Activated naive CD4-positive, alpha-beta T cell (primary cell): ENCODE measurements around the gene ANKLE2.

Experiments
- DNase-seq, 4 experiments: peaks; one replicate each; lab custom pipeline; 2025; lab: John Stamatoyannopoulos, UW

ANKLE2 gene

DNA sequence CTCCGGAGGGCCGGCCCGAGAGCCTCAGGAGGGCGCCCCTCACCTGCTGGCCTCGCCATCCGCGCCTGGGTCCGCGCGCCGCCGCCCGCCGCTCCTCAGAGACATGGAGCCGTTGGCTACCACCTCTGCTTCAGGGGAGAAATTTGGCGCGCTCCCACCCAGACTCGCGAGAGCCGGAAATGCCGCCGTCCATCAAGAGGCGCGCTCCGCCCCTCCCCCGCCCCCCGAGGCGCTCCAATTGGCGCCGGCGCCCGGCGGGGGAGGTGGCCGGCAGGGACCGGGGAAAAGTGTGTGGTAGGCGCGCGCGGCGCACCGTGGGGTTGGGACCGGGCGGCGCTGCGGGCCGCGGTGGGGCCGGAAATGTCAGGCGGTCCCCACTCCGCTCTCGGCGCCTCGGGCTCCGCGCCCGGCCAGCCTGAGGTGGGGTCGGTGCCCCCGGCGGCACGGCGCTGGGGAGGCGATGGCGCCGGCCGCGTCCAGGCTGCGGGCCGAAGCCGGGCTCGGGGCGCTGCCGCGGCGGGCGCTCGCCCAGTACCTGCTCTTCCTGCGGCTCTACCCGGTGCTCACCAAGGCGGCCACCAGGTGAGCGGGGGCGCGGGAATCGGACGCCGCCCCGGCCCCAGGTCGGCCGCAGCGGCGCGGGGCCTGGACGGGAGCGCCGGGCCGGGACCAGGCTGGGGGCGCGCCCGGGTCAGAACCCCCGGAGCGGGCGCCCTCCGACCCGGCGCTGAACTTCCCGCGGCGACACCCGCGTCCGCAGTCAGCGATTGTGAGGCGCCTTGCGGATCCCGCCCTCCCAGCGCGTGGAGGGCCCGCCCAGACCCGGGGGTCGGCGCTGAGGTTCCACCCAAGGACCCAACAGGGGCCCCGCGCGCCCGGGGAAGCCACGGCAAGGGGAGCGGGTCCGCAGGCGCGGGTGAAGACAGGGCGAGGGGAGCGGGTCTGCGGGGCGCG lies 74.1 kb downstream of the ANKLE2 start, which contains the start of the genes POLE and PXMP2:
Gene POLE (minus strand): TSS at position 132 of the 954 bp plus-strand sequence. CDS start 27 bp downstream, at position 105.
Gene PXMP2 (plus strand): TSS at position 377 of the 954 bp plus-strand sequence. CDS start 84 bp downstream, at position 461.
- peak; percentile 82 to 95 (median 88) for DNase-seq

DNA sequence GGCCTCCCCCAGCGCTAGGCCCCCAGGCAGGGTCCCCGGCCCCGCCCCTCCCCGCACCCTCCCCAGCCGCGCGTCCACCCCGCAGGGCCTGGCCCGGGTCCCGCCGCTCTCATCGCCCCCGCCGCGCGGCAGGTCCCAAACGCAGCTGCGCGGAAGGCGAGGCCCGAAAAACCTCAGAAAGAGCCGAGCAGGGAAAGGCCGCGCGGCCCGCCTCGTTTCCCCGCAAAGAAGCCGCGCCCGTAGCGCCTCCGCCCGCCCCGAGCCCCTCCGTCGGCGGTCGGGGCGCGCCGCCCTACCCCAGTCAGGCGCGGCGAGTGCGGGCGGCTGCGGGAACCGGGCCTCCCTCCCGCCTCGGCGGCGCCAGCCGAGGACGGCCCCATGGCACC lies 74.8 kb downstream of the ANKLE2 start:
- peak in 2 of 4 experiments; percentile 17 to 32 for DNase-seq

- DNase-seq, result no peak
Measured at GRCh38 chr12:132685400-132685799, 76.2 kb downstream of the ANKLE2 start.

DNA sequence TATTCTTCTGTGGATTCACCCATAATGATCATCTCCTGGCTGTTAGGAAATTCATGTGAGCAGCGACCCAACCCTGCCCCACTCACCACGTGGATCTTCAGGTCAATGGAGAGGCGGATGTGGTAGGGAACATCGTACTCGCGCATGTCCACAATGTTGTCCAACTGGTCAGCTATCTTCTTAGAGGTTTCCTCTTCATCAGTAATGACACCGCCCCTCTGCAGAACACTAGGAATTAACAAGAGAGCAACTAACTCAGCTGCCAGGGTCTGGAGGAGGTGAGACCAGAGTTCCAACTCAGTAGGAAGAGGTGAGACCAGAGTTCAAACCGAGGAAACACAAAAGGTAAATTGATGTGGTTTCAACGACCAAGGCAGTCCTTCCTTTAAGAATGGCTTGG lies 84.1 kb downstream of the ANKLE2 start:
- DNase-seq, result no peak

GRCh38 chr12:132675757-132676432 lies 85.7 kb downstream of the ANKLE2 start:
- no peak for DNase-seq
